C4-2B (cell line): ENCODE results near the gene AQP9.

ENCODE experiments used
- CTCF ChIP-seq: fragments of 450-650 bp; conservative IDR thresholded peaks from 2 replicates; pipeline ENCODE4 v1.5.1; 2017; ENCODE audit warnings: mild to moderate bottlenecking
- ZFX ChIP-seq: fragments of 450-650 bp; IDR thresholded peaks from 2 replicates; pipeline ENCODE4 v1.6.1; 2017

GRCh38 chr15:58114388-58114787 lies 23.8 kb upstream of the AQP9 start:
- TF ChIP-seq CTCF (no peak), ZFX (no peak)
